ENCODE data around the gene NGDN.
"Not testable (repeated sequence)": the region's sequence is repeated elsewhere in the genome, so short reads cannot be mapped to it uniquely, and the experiment has no call there.

NGDN gene, protein sequence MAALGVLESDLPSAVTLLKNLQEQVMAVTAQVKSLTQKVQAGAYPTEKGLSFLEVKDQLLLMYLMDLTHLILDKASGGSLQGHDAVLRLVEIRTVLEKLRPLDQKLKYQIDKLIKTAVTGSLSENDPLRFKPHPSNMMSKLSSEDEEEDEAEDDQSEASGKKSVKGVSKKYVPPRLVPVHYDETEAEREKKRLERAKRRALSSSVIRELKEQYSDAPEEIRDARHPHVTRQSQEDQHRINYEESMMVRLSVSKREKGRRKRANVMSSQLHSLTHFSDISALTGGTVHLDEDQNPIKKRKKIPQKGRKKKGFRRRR

DNA sequence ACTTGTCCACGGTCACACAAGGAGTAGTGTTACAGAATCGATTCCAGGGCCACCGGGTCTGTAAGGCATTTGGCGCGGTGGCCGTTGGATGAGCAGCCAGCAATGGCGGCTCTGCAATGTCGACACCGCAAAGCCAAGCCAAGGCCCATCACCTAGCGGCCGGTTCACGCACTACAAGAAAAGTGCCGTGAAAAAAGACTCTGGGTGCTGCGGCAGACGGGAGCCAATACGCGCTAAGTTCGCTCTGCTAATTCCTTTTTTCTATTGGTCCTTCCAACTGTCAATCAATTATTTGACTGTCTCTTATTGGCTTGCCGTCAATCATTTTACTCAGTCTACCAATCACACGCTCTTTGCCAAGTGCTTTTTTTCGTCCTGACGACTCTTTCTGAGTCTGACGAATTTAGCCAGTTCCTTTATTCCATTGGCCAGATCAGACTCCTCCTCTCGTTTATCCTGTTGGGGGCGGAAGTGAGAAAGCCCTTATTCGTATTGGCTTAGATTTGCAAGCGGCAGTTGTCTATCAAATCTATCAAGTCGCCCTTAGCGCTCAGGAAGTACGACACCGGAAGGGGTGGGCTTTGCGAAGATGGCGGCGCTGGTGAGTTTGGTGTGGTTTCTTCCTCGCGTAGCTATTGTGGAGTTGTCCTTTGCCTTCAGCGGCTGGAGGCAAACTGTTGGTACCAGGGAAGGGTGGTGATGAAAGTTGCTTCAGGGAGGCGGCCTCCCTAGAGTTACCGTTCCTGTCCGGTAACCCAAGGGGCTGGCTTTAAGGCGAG is at the start of gene NGDN:
NGDN (plus strand) TSS at position 577 of the 779 bp plus-strand sequence; CDS start at position 590, 13 bp downstream.
- DNase-seq (ENCODE audit: low spot score) = peak; percentile 97

- DNase-seq (ENCODE audit: low spot score) = no peak
Observed at GRCh38 chr14:23421594-23421993, 47.9 kb upstream of the NGDN start.

DNA sequence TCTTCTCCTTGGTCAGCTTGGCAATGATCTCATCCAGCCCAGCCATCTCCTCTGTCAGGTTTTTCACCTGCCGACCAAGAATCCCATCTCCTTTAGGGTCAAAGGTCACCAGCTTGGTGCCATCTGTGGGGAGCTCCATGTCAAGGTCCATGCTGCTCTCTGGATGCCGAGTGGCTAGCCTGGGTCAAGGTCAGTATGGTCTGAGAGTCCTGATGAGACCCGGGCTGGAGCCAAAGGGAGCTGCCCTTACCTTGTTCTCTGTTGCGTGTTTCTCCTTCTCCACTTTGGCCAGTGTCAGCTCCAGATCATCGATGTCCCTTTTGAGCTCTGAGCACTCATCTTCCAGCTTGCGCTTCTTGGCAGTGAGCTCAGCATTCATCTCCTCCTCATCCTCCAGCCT is 45.8 kb upstream of the NGDN start:
- no peak for DNase-seq (ENCODE audit: low spot score)

- DNase-seq (ENCODE audit: low spot score) = no peak
Observed at GRCh38 chr14:23425169-23425568, 44.3 kb upstream of the NGDN start.

- DNase-seq (ENCODE audit: low spot score) = not testable (repeated sequence)
Observed at GRCh38 chr14:23425798-23426197, 43.7 kb upstream of the NGDN start.

GRCh38 chr14:23428686-23429495 is 40.6 kb upstream of the NGDN start:
- DNase-seq (ENCODE audit: low spot score) = no peak

DNA sequence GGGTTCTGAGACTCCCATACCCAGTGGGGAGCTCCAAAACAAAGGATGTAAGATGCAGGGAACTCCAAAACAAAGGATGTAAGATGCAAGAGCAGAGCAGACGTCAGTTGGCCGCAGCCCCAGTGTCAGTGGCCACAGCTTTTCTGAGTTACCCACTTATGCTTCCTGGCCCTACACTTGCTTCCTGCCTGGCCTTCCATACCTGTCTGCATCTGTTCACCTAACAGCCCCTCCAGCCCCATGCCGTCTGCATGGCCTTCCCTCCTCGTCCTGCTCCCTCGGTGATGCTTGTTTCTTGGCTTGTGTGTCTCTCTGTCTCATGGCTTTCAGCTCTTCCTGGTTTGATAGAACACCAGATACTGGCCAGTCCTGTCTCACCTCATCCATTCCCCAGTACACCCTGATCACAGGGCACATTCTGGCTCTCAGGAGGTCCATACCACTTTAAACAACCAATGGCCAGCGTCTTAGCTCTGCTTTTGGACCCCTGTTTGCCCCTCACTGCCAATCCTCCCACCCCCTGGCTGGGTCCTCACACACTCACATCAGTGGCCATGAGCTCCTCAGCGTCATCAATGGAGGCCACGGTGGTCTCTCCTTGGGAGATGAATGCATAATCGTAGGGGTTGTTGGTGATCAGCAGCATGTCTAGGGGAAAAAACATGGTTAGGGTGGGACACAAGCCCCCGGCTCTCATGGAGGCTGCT is 39.3 kb upstream of the NGDN start:
- no peak for DNase-seq (ENCODE audit: low spot score)

DNA sequence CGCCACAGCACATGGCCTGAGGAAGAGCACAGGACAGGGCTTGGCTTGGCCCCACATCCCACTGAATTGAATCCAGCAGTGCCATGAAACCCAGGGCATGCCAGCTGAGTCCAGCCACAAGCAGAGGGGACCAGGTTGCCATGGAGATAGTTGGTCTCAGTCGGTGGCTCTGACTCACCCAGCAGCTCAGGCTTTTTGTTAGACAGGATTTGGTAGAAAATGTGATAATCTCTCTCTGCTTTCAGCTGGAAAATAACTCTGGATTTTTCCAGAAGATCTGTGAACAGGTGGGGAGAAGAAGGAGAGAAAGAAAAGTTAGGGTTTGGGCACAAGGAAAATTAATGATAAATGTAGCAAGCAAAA is 38.8 kb upstream of the NGDN start:
- DNase-seq (ENCODE audit: low spot score) = peak; percentile 59

DNA sequence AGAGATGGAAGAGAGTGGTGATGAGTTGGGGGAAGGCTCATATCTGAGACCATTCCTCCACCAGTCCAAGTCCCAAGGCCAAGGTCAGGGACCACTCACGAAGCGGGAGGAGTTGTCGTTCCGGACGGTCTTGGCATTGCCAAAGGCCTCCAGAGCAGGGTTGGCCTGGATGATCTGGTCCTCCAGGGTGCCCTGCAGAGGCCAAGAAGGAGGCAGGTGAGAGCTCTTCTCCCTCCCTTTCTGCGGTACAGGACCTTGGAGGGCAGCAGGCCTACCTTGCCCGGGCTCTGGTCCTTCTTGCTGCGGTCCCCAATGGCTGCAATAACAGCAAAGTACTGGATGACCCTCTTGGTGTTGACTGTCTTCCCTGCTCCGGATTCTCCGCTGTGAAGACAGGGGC is 38.0 kb upstream of the NGDN start:
- DNase-seq (ENCODE audit: low spot score) = no peak

DNA sequence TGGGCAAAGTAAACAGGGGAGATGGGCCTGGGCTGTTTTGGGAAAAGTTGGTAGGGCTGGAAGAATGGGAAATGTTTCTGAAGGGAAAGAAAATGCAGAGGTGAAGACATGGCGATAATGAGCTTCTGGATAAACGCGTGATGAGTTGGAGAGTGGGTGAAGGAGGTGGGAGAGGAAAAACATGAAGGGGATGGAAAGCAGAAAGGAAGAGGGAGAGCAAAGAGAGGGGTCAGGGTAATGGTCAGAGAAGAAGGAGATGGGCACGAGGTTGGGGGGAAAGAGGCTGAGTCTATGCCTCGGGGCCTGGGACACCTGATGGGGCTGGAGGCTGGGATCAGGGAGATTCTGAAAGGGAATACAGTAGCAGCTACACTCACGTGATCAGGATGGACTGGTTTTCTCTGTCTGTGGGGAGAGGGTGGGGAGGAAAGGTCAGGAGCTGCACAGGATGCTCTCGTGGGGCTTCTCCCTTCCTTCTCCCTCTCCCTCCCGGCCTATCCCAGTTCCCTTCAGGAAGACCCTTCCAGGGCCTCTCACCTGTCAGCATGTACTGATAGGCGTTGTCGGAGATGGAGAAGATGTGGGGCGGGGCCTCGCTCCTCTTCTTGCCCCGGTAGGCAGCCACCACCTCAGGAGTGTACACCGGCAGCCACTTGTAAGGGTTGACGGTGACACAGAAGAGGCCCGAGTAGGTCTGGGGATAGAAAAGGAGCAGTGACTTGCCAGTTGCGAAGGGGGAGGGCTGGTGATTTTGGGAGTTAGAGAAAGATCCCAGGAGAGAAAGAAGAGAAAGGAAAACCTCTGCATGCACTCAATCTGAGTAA is 37.2 kb upstream of the NGDN start:
- DNase-seq (ENCODE audit: low spot score) = no peak

- peak; percentile 25 for DNase-seq (ENCODE audit: low spot score)
Observed at GRCh38 chr14:23432946-23433345, 36.6 kb upstream of the NGDN start.

DNA sequence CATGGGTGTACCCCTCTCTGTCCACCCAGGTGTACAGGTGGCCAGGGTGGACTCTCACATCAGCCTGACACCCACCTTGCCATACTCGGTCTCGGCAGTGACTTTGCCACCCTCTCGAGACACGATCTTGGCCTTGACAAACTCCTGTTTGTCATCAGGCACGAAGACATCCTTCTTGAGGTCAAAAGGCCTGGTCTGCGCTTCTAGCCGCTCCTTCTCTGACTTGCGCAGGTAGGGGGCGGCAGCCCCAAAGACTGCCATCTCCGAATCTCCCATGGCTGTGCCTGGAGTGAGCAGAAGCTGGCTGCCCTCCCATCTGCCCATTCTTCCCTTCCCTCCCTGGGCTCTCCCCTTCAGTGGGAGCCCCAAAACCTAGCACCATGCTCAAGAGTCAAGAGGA is 36.0 kb upstream of the NGDN start:
- DNase-seq (ENCODE audit: low spot score) = peak; percentile 41

GRCh38 chr14:23434488-23435222 is 34.8 kb upstream of the NGDN start:
- peak; percentile 24 for DNase-seq (ENCODE audit: low spot score)

GRCh38 chr14:23435543-23436326 is 33.8 kb upstream of the NGDN start, which contains the start of gene MYH7:
MYH7 (minus strand) TSS chr14:23435660; CDS start chr14:23433732, 1,928 bp downstream.
- peak; percentile 54 for DNase-seq (ENCODE audit: low spot score)

DNA sequence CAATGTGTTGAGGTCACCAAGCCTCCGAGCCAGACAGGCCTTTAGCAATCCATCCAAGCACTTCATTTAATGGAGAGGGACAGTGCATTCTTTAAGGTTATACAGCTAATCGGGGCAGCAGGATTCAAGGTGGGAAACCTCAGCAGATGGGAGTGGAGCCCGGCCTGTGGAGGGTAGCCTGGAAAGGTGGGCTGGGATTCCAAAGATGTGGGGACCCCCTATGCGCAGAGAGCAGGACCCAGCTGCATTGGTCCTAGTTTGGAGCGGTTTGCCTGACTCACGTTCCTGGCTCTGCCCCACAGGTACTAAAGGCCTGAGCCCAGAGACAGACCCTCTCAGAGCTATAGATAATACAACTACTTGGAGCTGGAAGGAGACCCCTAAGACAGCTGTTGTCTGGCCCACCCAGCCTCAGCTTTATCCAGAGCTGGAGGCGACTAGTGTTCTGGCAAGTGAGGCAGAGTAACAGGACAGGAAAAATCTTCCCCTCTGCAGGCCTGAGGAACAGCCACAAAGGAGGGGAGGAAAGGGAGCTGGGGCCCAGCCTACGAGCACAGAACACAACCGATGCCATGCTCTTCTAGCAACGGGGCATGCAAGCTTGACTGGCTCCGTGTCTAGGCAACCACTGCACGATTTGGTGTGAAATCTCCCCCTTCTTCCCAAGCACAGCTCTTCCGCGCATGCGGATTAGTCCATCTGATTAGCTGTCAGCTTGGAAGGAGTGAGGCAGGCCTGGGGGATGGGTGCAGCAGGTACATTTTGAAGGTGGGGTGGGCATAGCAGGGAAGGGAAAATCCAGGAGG is 33.0 kb upstream of the NGDN start:
- peak; percentile 73 for DNase-seq (ENCODE audit: low spot score)

- peak; percentile 37 for DNase-seq (ENCODE audit: low spot score)
Observed at GRCh38 chr14:23437133-23438100, 32.1 kb upstream of the NGDN start.

All from ecto neural progenitor cell (in vitro differentiated cells).